Gastrocnemius medialis (tissue), 4 donors: ENCODE data around the gene GRAP. TPM values are rescaled to one million over a fixed set of nuclear protein-coding genes. Genes with fewer than 3 reads are reported as not detected.

Source experiments
- ATAC-seq, 2 donors: fragments of 150-250 bp; one replicate each; pipeline ENCODE4 v1.9.1; 2016
- DNase-seq, 2 donors: peaks; one replicate each; pipeline ENCODE4 v3.0.0-alpha.2; 2019
- H3K27ac ChIP-seq, 4 donors: fragments of 200-600 bp; sonication (generic); 1 replicate in 1 of 4; 2 replicates in 3 of 4; pipeline ENCODE4 v1.5.1; 2016 to 2018; ENCODE audit warnings: mild to moderate bottlenecking in 2 of 4, moderate library complexity in 1 of 4
- H3K27me3 ChIP-seq, 3 donors: fragments of 200-600 bp; sonication (generic) in 2 of 3; 1 replicate in 1 of 3; 2 replicates in 2 of 3; pipeline versions ENCODE4 v1.5.1 to v1.6.0; 2016 to 2019; ENCODE audit warnings: mild to moderate bottlenecking in 1 of 3, moderate library complexity in 1 of 3
- H3K36me3 ChIP-seq, 2 donors: fragments of 200-600 bp; sonication (generic) in 1 of 2; one replicate each; pipeline ENCODE4 v1.5.1; 2017 to 2018
- H3K4me1 ChIP-seq, 2 donors: fragments of 200-600 bp; sonication (generic) in 1 of 2; one replicate each; pipeline ENCODE4 v1.5.1; 2016 to 2017; ENCODE audit warnings: mild to moderate bottlenecking in 2 of 2
- H3K4me3 ChIP-seq, 4 donors: fragments of 200-600 bp; sonication (generic) in 3 of 4; 1 replicate in 1 of 4; 2 replicates in 3 of 4; pipeline ENCODE4 v1.5.1; 2016 to 2019; ENCODE audit warnings: mild to moderate bottlenecking in 2 of 4
- H3K9me3 ChIP-seq, 3 donors: fragments of 200-600 bp; sonication (generic) in 2 of 3; 1 replicate in 1 of 3; 2 replicates in 2 of 3; pipeline ENCODE4 v1.5.1; 2016 to 2019
- CTCF ChIP-seq, 5 experiments: fragments of 450-650 bp in 3 of 5; fragments of 200-600 bp in 2 of 5; sonication (generic) in 2 of 5; IDR thresholded peaks in 4 of 5; conservative IDR thresholded peaks in 1 of 5; 1 replicate in 4 of 5; 2 replicates in 1 of 5; pipeline ENCODE4 v1.5.1; 2016 to 2019; ENCODE audit warnings: antibody characterized with exemption in 5 of 5, mild to moderate bottlenecking in 3 of 5, moderate library complexity in 3 of 5
- POLR2A ChIP-seq, 2 donors: fragments of 450-650 bp; IDR thresholded peaks; one replicate each; pipeline ENCODE4 v1.6.1; 2017; ENCODE audit warnings: antibody characterized with exemption in 2 of 2, mild to moderate bottlenecking in 2 of 2, moderate library complexity in 2 of 2
- in situ Hi-C, 4 donors: fragments of 200-750 bp; cut with MboI; loops; one replicate each; pipeline versions ENCODE4 v1.15.0 to v1.8.0; 2017; ENCODE audit warnings: low sequenced_read_pairs in 4 of 4
- intact Hi-C: fragments of 100-400 bp; cut with DNase I; formaldehyde crosslinking; loops from one replicate; pipeline ENCODE4 v1.15.1; 2023; ENCODE audit warnings: low total_unique reads
- total RNA-seq, 4 donors: library from RNA; depleted of rRNA; stranded (reverse); fragments of >200 nt; gene quantifications; one replicate each; pipeline versions ENCODE4 v1.1.0 to v1.2.3, GENCODE V29; 2016

GRAP gene
- total RNA-seq, 4 donors from 2014 or later = 0.36 to 1.7 (median 0.94) TPM

- TF ChIP-seq CTCF (IDR thresholded peaks at IDR 0.05 in 4 of 5, conservative IDR thresholded peaks at IDR 0.05 in 1 of 5) (no peak), POLR2A (IDR thresholded peaks at IDR 0.05) (no peak)
- intact Hi-C loops (no loop called here), in situ Hi-C loops (no loop called here)
- no peaks in the 10 kb centered on the region for H3K4me1 ChIP-seq
- H3K4me3 ChIP-seq = no peak overlapping the region
- no peaks in the 10 kb centered on the region for H3K36me3 ChIP-seq
- no peaks in the 10 kb centered on the region for H3K27me3 ChIP-seq
- no peaks in the 10 kb centered on the region for H3K9me3 ChIP-seq
- H3K27ac ChIP-seq = no peak overlapping the region
- no peak for ATAC-seq
- DNase-seq = no peak
Observed at GRCh38 chr17:18990331-18990730, 56.4 kb downstream of the GRAP start.

GRCh38 chr17:18988546-18989173, 58.1 kb downstream of the GRAP start:
- TF ChIP-seq POLR2A (IDR thresholded peaks at IDR 0.05) (no peak), CTCF (IDR thresholded peaks at IDR 0.05 in 4 of 5, conservative IDR thresholded peaks at IDR 0.05 in 1 of 5) (no peak)
- no peaks in the 10 kb centered on the region for H3K9me3 ChIP-seq
- no peak for DNase-seq
- H3K4me1 ChIP-seq = no peaks in the 10 kb centered on the region
- no peaks in the 10 kb centered on the region for H3K36me3 ChIP-seq
- in situ Hi-C loops = no loop called here
- intact Hi-C loops = no loop called here
- H3K27ac ChIP-seq = no peak overlapping the region
- no peak for ATAC-seq
- H3K4me3 ChIP-seq = no peak overlapping the region
- no peaks in the 10 kb centered on the region for H3K27me3 ChIP-seq

GRCh38 chr17:18987862-18988545, 58.8 kb downstream of the GRAP start:
- DNase-seq = no peak

GRCh38 chr17:18987230-18987610, 59.5 kb downstream of the GRAP start:
- H3K27ac ChIP-seq = no peak overlapping the region
- no peak overlapping the region for H3K4me3 ChIP-seq
- in situ Hi-C loops = no loop called here
- no peaks in the 10 kb centered on the region for H3K27me3 ChIP-seq
- DNase-seq (no peak), ATAC-seq (no peak)
- no peaks in the 10 kb centered on the region for H3K36me3 ChIP-seq
- no peaks in the 10 kb centered on the region for H3K4me1 ChIP-seq
- intact Hi-C loops = no loop called here
- no peak for TF ChIP-seq POLR2A (IDR thresholded peaks at IDR 0.05)
- no peak for TF ChIP-seq CTCF (IDR thresholded peaks at IDR 0.05 in 4 of 5, conservative IDR thresholded peaks at IDR 0.05 in 1 of 5)
- no peaks in the 10 kb centered on the region for H3K9me3 ChIP-seq

More at GRCh38 chr17:18987862-18988545, 58.8 kb downstream of the GRAP start:
- H3K27me3 ChIP-seq = no peaks in the 10 kb centered on the region
- no peak for ATAC-seq
- TF ChIP-seq POLR2A (IDR thresholded peaks at IDR 0.05) (no peak), CTCF (IDR thresholded peaks at IDR 0.05 in 4 of 5, conservative IDR thresholded peaks at IDR 0.05 in 1 of 5) (no peak)
- intact Hi-C loops (no loop called here), in situ Hi-C loops (no loop called here)
- no peak overlapping the region for H3K27ac ChIP-seq
- no peaks in the 10 kb centered on the region for H3K4me1 ChIP-seq
- no peaks in the 10 kb centered on the region for H3K9me3 ChIP-seq
- no peak overlapping the region for H3K4me3 ChIP-seq
- no peaks in the 10 kb centered on the region for H3K36me3 ChIP-seq
